ENCODE data around the gene ANO4. TPM values are rescaled to one million over a fixed set of nuclear protein-coding genes. Genes with fewer than 3 reads are reported as not detected.

ANO4 gene
- total RNA-seq, 1 experiment from 2014 or later, result 5.7 TPM

DNA sequence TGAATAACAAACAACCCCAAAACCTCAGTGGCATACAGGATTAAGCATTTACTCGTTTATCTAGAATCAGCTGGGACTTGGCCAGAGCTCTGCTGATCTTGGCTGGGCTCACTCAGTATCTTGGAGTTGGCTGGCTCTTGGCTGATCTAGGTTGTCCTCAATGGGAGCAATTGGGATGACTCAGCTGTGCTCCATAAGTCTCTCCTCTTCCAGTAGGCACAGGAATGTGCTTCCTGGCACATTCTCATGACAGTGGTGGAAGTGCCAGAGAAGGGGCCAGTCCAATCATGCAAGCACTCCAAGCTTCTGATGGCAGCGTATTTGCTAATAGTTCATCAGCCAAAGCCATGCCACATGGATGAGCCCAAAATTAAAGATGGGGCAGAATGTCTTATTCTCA, 41.7 kb upstream of the ANO4 start:
- Histone ChIP-seq H2AFZ (ENCODE audit: low read length) (no peak overlapping the region), H3K27ac (ENCODE audit: insufficient read length, low read depth, low read length) (no peak overlapping the region), H2AK5ac (ENCODE audit: insufficient read length, low read length) (no peak overlapping the region), H4K8ac (replicated peaks; ENCODE audit: insufficient read length, low read depth, low read length) (no peak overlapping the region), H3K23ac (ENCODE audit: insufficient read length, low read depth, low read length) (no peak overlapping the region), H3K27me3 (ENCODE audit: insufficient read depth, low read length) (no peaks in the 10 kb centered on the region), H3K23me2 (ENCODE audit: insufficient read length, low read depth, low read length, poor library complexity, severe bottlenecking) (no peaks in the 10 kb centered on the region), H4K5ac (ENCODE audit: insufficient read length, low read depth, low read length) (no peak overlapping the region), H4K91ac (ENCODE audit: insufficient read length, low read depth, low read length) (no peak overlapping the region), H3K79me1 (ENCODE audit: insufficient read depth, low read depth, low read length, poor library complexity, severe bottlenecking) (no peaks in the 10 kb centered on the region), H3K9me3 (ENCODE audit: control insufficient read depth, low read depth, low read length) (no peaks in the 10 kb centered on the region), H3K4me2 (ENCODE audit: insufficient read depth, insufficient read length, low read length) (no peak overlapping the region), H2BK15ac (ENCODE audit: low read depth, low read length) (no peak overlapping the region), H3K56ac (ENCODE audit: insufficient read length, low read depth, low read length) (no peak overlapping the region), H3K9ac (ENCODE audit: extremely low read depth, insufficient read length, low read length) (no peak overlapping the region), H3K18ac (ENCODE audit: insufficient read length, low read depth, low read length) (no peak overlapping the region), H2BK20ac (ENCODE audit: low read depth, low read length, poor library complexity, severe bottlenecking) (no peak overlapping the region), H2BK120ac (ENCODE audit: low read depth, low read length, poor library complexity, severe bottlenecking) (no peak overlapping the region), H2BK5ac (ENCODE audit: insufficient read length, low read length) (no peak overlapping the region), H4K20me1 (ENCODE audit: control insufficient read depth, insufficient read depth, insufficient read length) (no peaks in the 10 kb centered on the region), H3K4ac (ENCODE audit: low read depth, low read length) (no peak overlapping the region), H3K79me2 (ENCODE audit: insufficient read depth, low read length) (no peaks in the 10 kb centered on the region), H2BK12ac (ENCODE audit: insufficient read length, low read depth, low read length) (no peak overlapping the region), H3K4me1 (ENCODE audit: insufficient read depth, low read length) (no peaks in the 10 kb centered on the region), H3T11ph (ENCODE audit: low read length) (no peak overlapping the region), H3K14ac (ENCODE audit: insufficient read depth, low read length) (no peak overlapping the region)
- no peak overlapping the region for H3K27ac Mint-ChIP-seq
- H3K27me3 Mint-ChIP-seq (ENCODE audit: low read depth), result no peaks in the 10 kb centered on the region
- no peak overlapping the region for H3K4me3 Mint-ChIP-seq
- no peak for DNase-seq
- TF ChIP-seq, protein P1, sequence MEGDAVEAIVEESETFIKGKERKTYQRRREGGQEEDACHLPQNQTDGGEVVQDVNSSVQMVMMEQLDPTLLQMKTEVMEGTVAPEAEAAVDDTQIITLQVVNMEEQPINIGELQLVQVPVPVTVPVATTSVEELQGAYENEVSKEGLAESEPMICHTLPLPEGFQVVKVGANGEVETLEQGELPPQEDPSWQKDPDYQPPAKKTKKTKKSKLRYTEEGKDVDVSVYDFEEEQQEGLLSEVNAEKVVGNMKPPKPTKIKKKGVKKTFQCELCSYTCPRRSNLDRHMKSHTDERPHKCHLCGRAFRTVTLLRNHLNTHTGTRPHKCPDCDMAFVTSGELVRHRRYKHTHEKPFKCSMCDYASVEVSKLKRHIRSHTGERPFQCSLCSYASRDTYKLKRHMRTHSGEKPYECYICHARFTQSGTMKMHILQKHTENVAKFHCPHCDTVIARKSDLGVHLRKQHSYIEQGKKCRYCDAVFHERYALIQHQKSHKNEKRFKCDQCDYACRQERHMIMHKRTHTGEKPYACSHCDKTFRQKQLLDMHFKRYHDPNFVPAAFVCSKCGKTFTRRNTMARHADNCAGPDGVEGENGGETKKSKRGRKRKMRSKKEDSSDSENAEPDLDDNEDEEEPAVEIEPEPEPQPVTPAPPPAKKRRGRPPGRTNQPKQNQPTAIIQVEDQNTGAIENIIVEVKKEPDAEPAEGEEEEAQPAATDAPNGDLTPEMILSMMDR (conservative IDR thresholded peaks at IDR 0.05), result no peak
- no peaks in the 10 kb centered on the region; a peak in 1 of 5 replicates for H3K9me3 Mint-ChIP-seq
- H3K4me1 Mint-ChIP-seq, result no peaks in the 10 kb centered on the region
- peaks cover 0 to 7% (median 3%) of the 10 kb centered on the region in 3 experiments; a peak in 3 of 7 replicates for H3K36me3 Mint-ChIP-seq (ENCODE audit: insufficient read depth in 1 of 3, low read depth in 3 of 3)
- no CpG with 5 or more reads among the region's 2 CpGs for WGBS (ENCODE audit: extremely low coverage, insufficient read length, low lambda C conversion rate)
